ENCODE data around the gene TUT1. TPM values are rescaled to one million over a fixed set of nuclear protein-coding genes. Genes with fewer than 3 reads are reported as not detected.
A peak's percentile ranks its signal among the peaks of the same experiment; 100 is the strongest.

TUT1 gene
- 10 to 100 TPM; 20.0 to 28.9 (median 26.2) TPM for total RNA-seq
- total RNA-seq (2013) = 11.5 TPM

- peak within 1 kb of the TSS; percentile 98 for H3K4me3 Mint-ChIP-seq
- H3K36me3 ChIP-seq (ENCODE audit: control insufficient read depth, insufficient read depth, low read length) = peaks cover 40% of the 10 kb centered on the region
- peak within 1 kb of the TSS; percentile 58 for H3K4me3 ChIP-seq (ENCODE audit: low read length)
- ATAC-seq (peak; percentile 84 to 95 (median 87)), DNase-seq (peak; percentile 91 to 99)
- H3K27me3 ChIP-seq (ENCODE audit: control insufficient read depth, insufficient read depth, low read length) = no peaks in the 10 kb centered on the region
- H3K27me3 Mint-ChIP-seq (ENCODE audit: low read depth in 2 of 2) = no peaks in the 10 kb centered on the region
- no peaks in the 10 kb centered on the region for H3K9me3 Mint-ChIP-seq
- WGBS (ENCODE audit: insufficient coverage) = under 1% methylated on average over 58 of the region's 58 CpGs
- peak within 1 kb of the TSS; percentile 90 for H3K27ac ChIP-seq (ENCODE audit: low read length)
- H3K36me3 Mint-ChIP-seq = peaks cover 7% of the 10 kb centered on the region
- H3K4me1 Mint-ChIP-seq = peaks cover 32 to 40% of the 10 kb centered on the region in 2 donors
- H3K9me3 ChIP-seq (ENCODE audit: control insufficient read depth, insufficient read depth, low read length) = no peaks in the 10 kb centered on the region
- H3K27ac Mint-ChIP-seq = peak within 1 kb of the TSS; percentile 94 to 97
- no peak for TF ChIP-seq CTCF (IDR thresholded peaks at IDR 0.05)
- H3K4me1 ChIP-seq (ENCODE audit: control insufficient read depth, insufficient read depth, low read length) = peaks cover 32% of the 10 kb centered on the region
- intact Hi-C loops (cut with micrococcal nuclease) = loop anchor here (1.0 to 5.0 kb wide), 9 partner anchors 8 to 291 kb away; partner anchors contain the start of genes BSCL2, C11orf98, CSKMT and GNG3
These were observed at the start of gene TUT1 for GRCh38 chr11:62591448-62592145. TSS of gene TUT1 (minus strand) at chr11:62591523. CDS start at chr11:62591485, 38 bp downstream.

- Histone ChIP-seq H3K9me3 (ENCODE audit: control insufficient read depth, insufficient read depth, low read length) (no peaks in the 10 kb centered on the region), H3K36me3 (ENCODE audit: control insufficient read depth, insufficient read depth, low read length) (peaks cover 80% of the 10 kb centered on the region), H3K4me3 (ENCODE audit: low read length) (no peak overlapping the region), H3K27ac (ENCODE audit: low read length) (no peak overlapping the region), H3K27me3 (ENCODE audit: control insufficient read depth, insufficient read depth, low read length) (no peaks in the 10 kb centered on the region), H3K4me1 (ENCODE audit: control insufficient read depth, insufficient read depth, low read length) (peaks cover 9% of the 10 kb centered on the region)
- ATAC-seq (no peak), DNase-seq (no peak)
- Mint-ChIP-seq H3K36me3 (no peaks in the 10 kb centered on the region), H3K4me1 (peaks cover 10 to 15% of the 10 kb centered on the region in 2 donors), H3K4me3 (no peak overlapping the region), H3K27ac (peak overlapping the region in 1 of 2 donors; percentile 45), H3K27me3 (ENCODE audit: low read depth in 2 of 2) (no peaks in the 10 kb centered on the region), H3K9me3 (no peaks in the 10 kb centered on the region)
- TF ChIP-seq CTCF (IDR thresholded peaks at IDR 0.05) = no peak
- intact Hi-C loops (cut with micrococcal nuclease) = no loop called here
- 99% methylated on average over 6 of the region's 6 CpGs for WGBS (ENCODE audit: insufficient coverage)
These were observed 41.2 kb upstream of the TUT1 start for GRCh38 chr11:62632492-62632891.

- no peak for TF ChIP-seq CTCF (IDR thresholded peaks at IDR 0.05)
- Histone ChIP-seq H3K9me3 (ENCODE audit: control insufficient read depth, insufficient read depth, low read length) (no peaks in the 10 kb centered on the region), H3K4me3 (ENCODE audit: low read length) (no peak overlapping the region), H3K27me3 (ENCODE audit: control insufficient read depth, insufficient read depth, low read length) (no peaks in the 10 kb centered on the region), H3K27ac (ENCODE audit: low read length) (no peak overlapping the region), H3K36me3 (ENCODE audit: control insufficient read depth, insufficient read depth, low read length) (peaks cover 70% of the 10 kb centered on the region), H3K4me1 (ENCODE audit: control insufficient read depth, insufficient read depth, low read length) (no peaks in the 10 kb centered on the region)
- H3K36me3 Mint-ChIP-seq = no peaks in the 10 kb centered on the region
- no peaks in the 10 kb centered on the region for H3K9me3 Mint-ChIP-seq
- DNase-seq = peak in 1 of 2 donors; percentile 33
- 96% methylated on average over 3 of the region's 3 CpGs for WGBS (ENCODE audit: insufficient coverage)
- intact Hi-C loops (cut with micrococcal nuclease) = no loop called here
- H3K27ac Mint-ChIP-seq = peak overlapping the region in 1 of 2 donors; percentile 10
- peak in 2 of 3 donors; percentile 36 to 38 for ATAC-seq
- H3K27me3 Mint-ChIP-seq (ENCODE audit: low read depth in 2 of 2) = no peaks in the 10 kb centered on the region
- H3K4me1 Mint-ChIP-seq = peaks cover 0 to 5% of the 10 kb centered on the region in 2 donors
- H3K4me3 Mint-ChIP-seq = no peak overlapping the region
These were observed 36.4 kb upstream of the TUT1 start for GRCh38 chr11:62627713-62628112.

Data from natural killer cell (primary cell).